ENCODE results near the gene SSH2. TPM values are rescaled to one million over a fixed set of nuclear protein-coding genes. Genes with fewer than 3 reads are reported as not detected.

The SSH2 gene
- total RNA-seq, 2 donors from 2014 or later: 36.1 to 36.8 TPM

- H3K4me1 ChIP-seq: peaks cover 0 to 6% of the 10 kb centered on the region in 2 donors
- no peaks in the 10 kb centered on the region for H3K9me3 ChIP-seq
- no peaks in the 10 kb centered on the region for H3K27me3 ChIP-seq
- TF ChIP-seq CTCF (IDR thresholded peaks at IDR 0.05): no peak
- no peak overlapping the region for H3K27ac ChIP-seq
- DNase-seq (ENCODE audit: low spot score): no peak
- H3K36me3 ChIP-seq: no peaks in the 10 kb centered on the region
- no peak overlapping the region for H3K4me3 ChIP-seq
Measured at GRCh38 chr17:29835435-29836351, 94.3 kb downstream of the SSH2 start.

GRCh38 chr17:29833801-29834200 lies 96.2 kb downstream of the SSH2 start:
- no peak for TF ChIP-seq CTCF (IDR thresholded peaks at IDR 0.05)
- no peaks in the 10 kb centered on the region for H3K9me3 ChIP-seq
- no peak overlapping the region for H3K4me3 ChIP-seq
- H3K27me3 ChIP-seq: no peaks in the 10 kb centered on the region
- H3K27ac ChIP-seq: no peak overlapping the region
- no peaks in the 10 kb centered on the region for H3K36me3 ChIP-seq
- DNase-seq (ENCODE audit: low spot score): no peak
- H3K4me1 ChIP-seq: peaks cover 0 to 6% of the 10 kb centered on the region in 2 donors

- Histone ChIP-seq H3K36me3 (no peaks in the 10 kb centered on the region), H3K4me3 (no peak overlapping the region), H3K9me3 (no peaks in the 10 kb centered on the region), H3K27ac (no peak overlapping the region), H3K4me1 (peaks cover 0 to 4% of the 10 kb centered on the region in 2 donors), H3K27me3 (no peaks in the 10 kb centered on the region)
- TF ChIP-seq CTCF (IDR thresholded peaks at IDR 0.05): no peak
- no peak for DNase-seq (ENCODE audit: low spot score)
Measured at GRCh38 chr17:29828676-29829284, 101.2 kb downstream of the SSH2 start.

GRCh38 chr17:29827179-29827578 lies 102.8 kb downstream of the SSH2 start:
- Histone ChIP-seq H3K9me3 (no peaks in the 10 kb centered on the region), H3K36me3 (no peaks in the 10 kb centered on the region), H3K27ac (no peak overlapping the region), H3K27me3 (no peaks in the 10 kb centered on the region), H3K4me1 (peaks cover 0 to 4% of the 10 kb centered on the region in 2 donors), H3K4me3 (no peak overlapping the region)
- TF ChIP-seq CTCF (IDR thresholded peaks at IDR 0.05): no peak
- DNase-seq (ENCODE audit: low spot score): no peak

GRCh38 chr17:29826114-29826692 lies 103.8 kb downstream of the SSH2 start:
- Histone ChIP-seq H3K27me3 (no peaks in the 10 kb centered on the region), H3K9me3 (no peaks in the 10 kb centered on the region), H3K4me3 (no peak overlapping the region), H3K4me1 (peaks cover 0 to 4% of the 10 kb centered on the region in 2 donors), H3K36me3 (no peaks in the 10 kb centered on the region), H3K27ac (no peak overlapping the region)
- no peak for DNase-seq (ENCODE audit: low spot score)
- no peak for TF ChIP-seq CTCF (IDR thresholded peaks at IDR 0.05)

All from right atrium auricular region (tissue), 2 donors.